HEK293 (cell line): Measurements from ENCODE around the gene DHX32.
"Not testable (repeated sequence)": the region's sequence is repeated elsewhere in the genome, so short reads cannot be mapped to it uniquely, and the experiment has no call there.

ENCODE experiments used
- CTCF ChIP-seq: fragments of 450-650 bp; formaldehyde crosslinking; IDR thresholded peaks from 2 replicates; pipeline ENCODE4 v1.5.1; 2016; ENCODE audit warnings: missing biosample characterization, missing genetic modification characterization
- MZF1 ChIP-seq: fragments of 450-650 bp; formaldehyde crosslinking; IDR thresholded peaks from 2 replicates; pipeline ENCODE4 v1.5.1; 2017; ENCODE audit warnings: missing biosample characterization, missing genetic modification characterization, borderline replicate concordance

GRCh38 chr10:125900963-125901362 lies 19.9 kb upstream of the DHX32 start:
- not testable (repeated sequence) for TF ChIP-seq CTCF, MZF1 (tag by site-specific recombination)
